Measurements from ENCODE around the gene DVL3.

Gene DVL3

DNA sequence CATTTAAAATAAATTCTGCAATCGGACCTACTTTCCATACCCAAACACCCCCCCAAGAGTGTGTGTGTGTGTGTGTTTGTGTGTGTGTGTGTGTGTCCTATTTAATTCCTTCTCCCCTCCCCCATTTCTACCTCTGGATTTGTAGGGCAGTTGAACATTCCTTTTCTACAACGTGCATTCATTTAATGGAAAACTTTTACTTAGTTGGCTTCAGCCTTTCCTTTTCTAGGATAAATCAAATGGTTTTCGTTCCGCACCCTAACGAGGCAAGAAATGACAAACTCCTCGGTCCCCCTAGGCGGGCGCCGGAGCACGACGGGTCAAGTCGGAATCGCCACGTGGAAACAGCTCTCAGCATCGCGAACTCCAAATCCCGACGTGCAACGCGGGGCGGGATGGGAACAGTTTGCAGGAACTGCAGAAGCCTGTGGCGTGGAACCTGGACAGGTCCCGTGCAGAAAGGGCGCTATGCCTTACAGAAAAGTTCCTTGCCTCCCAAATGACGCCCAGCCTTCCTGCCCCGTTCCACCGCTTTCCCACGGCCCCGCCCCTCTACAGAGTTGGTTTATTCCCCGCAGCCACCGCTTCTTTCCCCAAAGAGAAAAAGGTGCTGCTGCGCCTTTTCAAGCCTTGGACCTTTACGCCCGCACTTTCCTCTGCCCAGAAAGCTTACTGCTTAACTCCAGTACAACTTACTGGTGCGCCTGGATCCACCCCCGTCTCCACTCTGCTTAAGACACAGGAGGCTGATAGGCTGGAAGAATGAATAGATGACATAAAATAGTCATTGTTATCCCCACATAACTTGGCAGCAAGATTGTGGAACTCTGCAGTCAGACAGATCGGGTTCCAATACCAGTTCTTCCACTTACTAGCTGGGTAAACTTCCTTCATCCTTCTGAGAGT, 21.1 kb upstream of the DVL3 start:
- DNase-seq (ENCODE audit: low read depth, low spot score): no peak
- H3K9me3 ChIP-seq (ENCODE audit: insufficient read depth, low read length): no peaks in the 10 kb centered on the region
- peaks cover 12% of the 10 kb centered on the region for H3K36me3 ChIP-seq (ENCODE audit: insufficient read depth, insufficient read length, low read length)
- H3K27me3 ChIP-seq (ENCODE audit: insufficient read depth, insufficient read length): no peaks in the 10 kb centered on the region
- no peaks in the 10 kb centered on the region for H3K4me1 ChIP-seq (ENCODE audit: insufficient read depth, insufficient read length)
- no peak for TF ChIP-seq ZNF274 (IDR thresholded peaks at IDR 0.05; ENCODE audit: low read depth, low read length)
- TF ChIP-seq YY1 (IDR thresholded peaks at IDR 0.05; ENCODE audit: insufficient read depth, insufficient read length): no peak
- no peak for TF ChIP-seq SUZ12 (IDR thresholded peaks at IDR 0.05; ENCODE audit: extremely low read depth, insufficient read depth, insufficient read length)
- peak overlapping the region; percentile 98 for H3K4me3 ChIP-seq (ENCODE audit: insufficient read length, low read depth)
- peak overlapping the region; percentile 99 for H3K9ac ChIP-seq (ENCODE audit: insufficient read length, low read depth)

DNA sequence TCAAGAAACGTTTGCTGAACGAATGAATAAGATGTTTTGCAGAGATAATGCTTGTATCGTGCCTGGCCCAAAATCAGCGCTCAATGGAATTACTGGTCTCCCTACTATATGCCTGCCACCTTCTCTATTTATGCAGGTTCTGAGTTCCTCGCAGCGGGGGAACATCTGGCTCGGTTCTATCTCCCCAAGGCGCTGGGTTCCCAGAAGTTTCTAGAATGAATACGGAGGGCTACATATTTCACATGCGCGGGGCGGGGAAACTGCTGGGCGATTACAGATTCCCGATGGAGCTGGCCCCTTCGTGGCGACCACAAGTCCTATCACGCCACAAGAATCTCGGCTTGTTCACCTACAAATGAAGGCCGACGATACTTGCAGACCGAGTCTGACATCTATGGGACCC, 20.4 kb upstream of the DVL3 start:
- Histone ChIP-seq H3K4me1 (ENCODE audit: insufficient read depth, insufficient read length) (no peaks in the 10 kb centered on the region), H3K36me3 (ENCODE audit: insufficient read depth, insufficient read length, low read length) (peaks cover 12% of the 10 kb centered on the region), H3K4me3 (ENCODE audit: insufficient read length, low read depth) (peak overlapping the region; percentile 98), H3K27me3 (ENCODE audit: insufficient read depth, insufficient read length) (no peaks in the 10 kb centered on the region), H3K9ac (ENCODE audit: insufficient read length, low read depth) (peak overlapping the region; percentile 99), H3K9me3 (ENCODE audit: insufficient read depth, low read length) (no peaks in the 10 kb centered on the region)
- TF ChIP-seq ZNF274 (IDR thresholded peaks at IDR 0.05; ENCODE audit: low read depth, low read length): no peak
- no peak for TF ChIP-seq SUZ12 (IDR thresholded peaks at IDR 0.05; ENCODE audit: extremely low read depth, insufficient read depth, insufficient read length)
- DNase-seq (ENCODE audit: low read depth, low spot score): no peak

DNA sequence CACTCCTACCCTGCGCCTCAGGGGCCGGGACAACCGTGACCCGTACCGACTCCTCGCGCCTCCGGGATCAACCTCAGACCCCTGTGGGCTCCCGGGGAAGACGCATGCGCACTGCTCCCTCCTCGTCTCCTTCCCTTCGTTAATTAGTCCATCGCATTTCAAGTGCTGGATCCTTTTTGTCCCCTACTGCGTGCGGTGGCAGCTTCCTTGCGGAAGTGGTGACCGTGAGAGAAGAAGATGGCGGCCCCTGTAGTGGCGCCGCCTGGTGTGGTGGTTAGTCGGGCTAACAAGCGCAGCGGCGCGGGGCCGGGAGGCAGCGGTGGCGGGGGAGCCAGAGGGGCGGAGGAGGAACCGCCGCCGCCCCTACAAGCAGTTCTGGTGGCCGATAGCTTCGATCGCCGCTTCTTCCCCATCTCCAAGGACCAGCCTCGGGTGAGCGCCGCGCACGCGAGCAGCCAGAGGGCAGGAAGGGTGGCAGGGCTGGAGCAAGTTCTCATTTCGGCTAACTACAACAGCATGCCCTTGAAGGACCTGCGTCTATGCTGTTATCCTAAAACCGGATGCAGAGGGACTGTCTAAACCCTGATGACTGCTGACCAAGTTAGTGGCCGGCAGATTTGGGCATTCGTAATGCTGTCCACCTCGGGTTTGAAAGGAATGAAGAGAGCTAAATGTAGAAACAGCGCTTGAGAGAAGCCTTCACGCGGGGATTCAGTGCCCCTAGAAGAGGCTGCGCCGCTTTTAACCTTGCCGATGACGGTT, 19.8 kb upstream of the DVL3 start, which contains the start of gene EIF2B5:
EIF2B5 (plus strand) TSS at position 210 of the 762 bp plus-strand sequence; CDS start at position 238, 28 bp downstream.
- peak within 1 kb of the TSS; percentile 99 for H3K9ac ChIP-seq (ENCODE audit: insufficient read length, low read depth)
- H3K4me3 ChIP-seq (ENCODE audit: insufficient read length, low read depth): peak within 1 kb of the TSS; percentile 98
- H3K4me1 ChIP-seq (ENCODE audit: insufficient read depth, insufficient read length): no peaks in the 10 kb centered on the region
- H3K36me3 ChIP-seq (ENCODE audit: insufficient read depth, insufficient read length, low read length): peaks cover 17% of the 10 kb centered on the region
- no peaks in the 10 kb centered on the region for H3K27me3 ChIP-seq (ENCODE audit: insufficient read depth, insufficient read length)
- peak; percentile 88 for TF ChIP-seq YY1 (IDR thresholded peaks at IDR 0.05; ENCODE audit: insufficient read depth, insufficient read length)
- no peak for TF ChIP-seq SUZ12 (IDR thresholded peaks at IDR 0.05; ENCODE audit: extremely low read depth, insufficient read depth, insufficient read length)
- DNase-seq (ENCODE audit: low read depth, low spot score): peak; percentile 87
- H3K9me3 ChIP-seq (ENCODE audit: insufficient read depth, low read length): no peaks in the 10 kb centered on the region

DNA sequence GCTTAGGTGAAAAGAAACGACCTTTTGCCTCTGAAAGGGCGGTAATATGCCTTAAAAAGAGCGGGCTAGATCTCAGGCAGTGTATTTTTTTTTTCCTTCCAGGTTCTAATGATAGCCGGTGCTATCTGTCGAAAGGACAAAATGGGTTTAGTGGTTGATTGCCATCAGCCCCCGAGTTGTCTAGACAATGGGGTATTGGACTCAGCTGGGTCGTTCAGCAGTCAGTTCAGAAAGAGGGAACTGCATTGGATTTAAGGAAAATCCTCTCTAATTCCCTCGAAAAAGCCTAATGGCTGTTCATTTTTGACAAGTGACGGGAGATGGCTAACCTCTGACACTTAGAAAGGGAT, 19.3 kb upstream of the DVL3 start:
- TF ChIP-seq YY1 (IDR thresholded peaks at IDR 0.05; ENCODE audit: insufficient read depth, insufficient read length): no peak
- no peak for TF ChIP-seq SUZ12 (IDR thresholded peaks at IDR 0.05; ENCODE audit: extremely low read depth, insufficient read depth, insufficient read length)
- no peak for TF ChIP-seq ZNF274 (IDR thresholded peaks at IDR 0.05; ENCODE audit: low read depth, low read length)
- Histone ChIP-seq H3K9me3 (ENCODE audit: insufficient read depth, low read length) (no peaks in the 10 kb centered on the region), H3K4me1 (ENCODE audit: insufficient read depth, insufficient read length) (no peaks in the 10 kb centered on the region), H3K4me3 (ENCODE audit: insufficient read length, low read depth) (peak overlapping the region; percentile 98), H3K27me3 (ENCODE audit: insufficient read depth, insufficient read length) (no peaks in the 10 kb centered on the region), H3K9ac (ENCODE audit: insufficient read length, low read depth) (peak overlapping the region; percentile 99), H3K36me3 (ENCODE audit: insufficient read depth, insufficient read length, low read length) (peaks cover 22% of the 10 kb centered on the region)
- DNase-seq (ENCODE audit: low read depth, low spot score): no peak

DNA sequence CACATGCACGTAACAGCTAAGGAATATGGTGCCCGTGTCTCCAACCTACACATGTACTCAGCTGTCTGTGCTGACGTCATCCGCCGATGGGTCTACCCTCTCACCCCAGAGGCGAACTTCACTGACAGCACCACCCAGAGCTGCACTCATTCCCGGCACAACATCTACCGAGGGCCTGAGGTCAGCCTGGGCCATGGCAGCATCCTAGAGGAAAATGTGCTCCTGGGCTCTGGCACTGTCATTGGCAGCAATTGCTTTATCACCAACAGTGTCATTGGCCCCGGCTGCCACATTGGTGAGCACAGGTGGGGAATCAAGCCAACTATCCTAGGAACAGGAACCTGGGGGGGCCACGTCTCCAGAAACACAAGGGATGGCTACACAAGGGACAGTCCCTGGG, 14.7 kb upstream of the DVL3 start:
- TF ChIP-seq ZNF274 (IDR thresholded peaks at IDR 0.05; ENCODE audit: low read depth, low read length) (no peak), YY1 (IDR thresholded peaks at IDR 0.05; ENCODE audit: insufficient read depth, insufficient read length) (no peak), SUZ12 (IDR thresholded peaks at IDR 0.05; ENCODE audit: extremely low read depth, insufficient read depth, insufficient read length) (no peak)
- H3K9ac ChIP-seq (ENCODE audit: insufficient read length, low read depth): no peak overlapping the region
- H3K9me3 ChIP-seq (ENCODE audit: insufficient read depth, low read length): no peaks in the 10 kb centered on the region
- DNase-seq (ENCODE audit: low read depth, low spot score): no peak
- H3K27me3 ChIP-seq (ENCODE audit: insufficient read depth, insufficient read length): no peaks in the 10 kb centered on the region
- no peak overlapping the region for H3K4me3 ChIP-seq (ENCODE audit: insufficient read length, low read depth)
- H3K36me3 ChIP-seq (ENCODE audit: insufficient read depth, insufficient read length, low read length): peaks cover 67% of the 10 kb centered on the region
- H3K4me1 ChIP-seq (ENCODE audit: insufficient read depth, insufficient read length): no peaks in the 10 kb centered on the region

DNA sequence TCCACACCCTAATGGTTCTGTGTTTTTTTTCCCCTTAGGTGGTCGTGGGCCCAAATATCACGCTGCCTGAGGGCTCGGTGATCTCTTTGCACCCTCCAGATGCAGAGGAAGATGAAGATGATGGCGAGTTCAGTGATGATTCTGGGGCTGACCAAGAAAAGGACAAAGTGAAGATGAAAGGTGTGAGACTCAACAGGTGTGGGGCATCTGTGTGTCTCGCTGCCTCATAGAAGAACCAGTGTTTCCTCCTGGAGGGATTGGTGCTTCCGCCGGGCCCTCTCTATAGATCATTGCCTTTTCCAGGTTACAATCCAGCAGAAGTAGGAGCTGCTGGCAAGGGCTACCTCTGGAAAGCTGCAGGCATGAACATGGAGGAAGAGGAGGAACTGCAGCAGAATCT, 13.0 kb upstream of the DVL3 start:
- Histone ChIP-seq H3K4me3 (ENCODE audit: insufficient read length, low read depth) (no peak overlapping the region), H3K9ac (ENCODE audit: insufficient read length, low read depth) (no peak overlapping the region), H3K4me1 (ENCODE audit: insufficient read depth, insufficient read length) (no peaks in the 10 kb centered on the region), H3K9me3 (ENCODE audit: insufficient read depth, low read length) (no peaks in the 10 kb centered on the region), H3K36me3 (ENCODE audit: insufficient read depth, insufficient read length, low read length) (peaks cover 78% of the 10 kb centered on the region), H3K27me3 (ENCODE audit: insufficient read depth, insufficient read length) (no peaks in the 10 kb centered on the region)
- TF ChIP-seq SUZ12 (IDR thresholded peaks at IDR 0.05; ENCODE audit: extremely low read depth, insufficient read depth, insufficient read length) (no peak), ZNF274 (IDR thresholded peaks at IDR 0.05; ENCODE audit: low read depth, low read length) (no peak), YY1 (IDR thresholded peaks at IDR 0.05; ENCODE audit: insufficient read depth, insufficient read length) (no peak)
- no peak for DNase-seq (ENCODE audit: low read depth, low spot score)

DNA sequence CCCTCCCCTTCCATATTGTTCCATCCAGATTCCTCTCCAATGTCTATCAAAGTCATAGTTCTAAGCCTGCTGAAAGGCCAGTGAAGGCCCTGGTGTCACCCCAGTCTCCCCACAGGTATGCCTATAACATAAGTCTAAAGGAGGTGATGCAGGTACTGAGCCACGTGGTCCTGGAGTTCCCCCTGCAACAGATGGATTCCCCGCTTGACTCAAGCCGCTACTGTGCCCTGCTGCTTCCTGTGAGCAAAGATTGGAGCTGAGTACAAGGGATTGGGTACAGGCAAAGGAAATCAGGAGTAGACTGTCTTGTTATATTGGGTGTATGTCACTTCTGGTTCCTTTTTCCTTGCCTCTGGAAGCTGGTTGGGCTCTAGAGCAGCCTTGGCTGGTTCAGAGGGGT, 11.8 kb upstream of the DVL3 start:
- no peaks in the 10 kb centered on the region for H3K4me1 ChIP-seq (ENCODE audit: insufficient read depth, insufficient read length)
- H3K9ac ChIP-seq (ENCODE audit: insufficient read length, low read depth): no peak overlapping the region
- no peaks in the 10 kb centered on the region for H3K9me3 ChIP-seq (ENCODE audit: insufficient read depth, low read length)
- no peaks in the 10 kb centered on the region for H3K27me3 ChIP-seq (ENCODE audit: insufficient read depth, insufficient read length)
- TF ChIP-seq SUZ12 (IDR thresholded peaks at IDR 0.05; ENCODE audit: extremely low read depth, insufficient read depth, insufficient read length) (no peak), YY1 (IDR thresholded peaks at IDR 0.05; ENCODE audit: insufficient read depth, insufficient read length) (no peak), ZNF274 (IDR thresholded peaks at IDR 0.05; ENCODE audit: low read depth, low read length) (no peak)
- DNase-seq (ENCODE audit: low read depth, low spot score): no peak
- peaks cover 70% of the 10 kb centered on the region for H3K36me3 ChIP-seq (ENCODE audit: insufficient read depth, insufficient read length, low read length)
- H3K4me3 ChIP-seq (ENCODE audit: insufficient read length, low read depth): no peak overlapping the region

All from NT2/D1 (cell line).